Activated naive CD8-positive, alpha-beta T cell (primary cell): Measurements from ENCODE around the gene YRDC.
A peak's percentile ranks its signal among the peaks of the same experiment; 100 is the strongest.

ENCODE experiments used
- H3K27ac Mint-ChIP-seq: one replicate; pipeline ENCODE4 v1.8.0; 2021; ENCODE audit warnings: mixed read lengths
- H3K27me3 Mint-ChIP-seq: one replicate; pipeline ENCODE4 v1.8.0; 2021; ENCODE audit warnings: mixed read lengths
- H3K36me3 Mint-ChIP-seq: one replicate; pipeline ENCODE4 v1.8.0; 2021; ENCODE audit warnings: mixed read lengths
- H3K4me1 Mint-ChIP-seq: one replicate; pipeline ENCODE4 v1.8.0; 2021; ENCODE audit warnings: low read depth, mixed read lengths
- H3K4me3 Mint-ChIP-seq: one replicate; pipeline ENCODE4 v1.8.0; 2021; ENCODE audit warnings: mild to moderate bottlenecking, mixed read lengths
- H3K9me3 Mint-ChIP-seq: one replicate; pipeline ENCODE4 v1.8.0; 2021; ENCODE audit warnings: low read depth, mixed read lengths

Gene YRDC

GRCh38 chr1:37807555-37808368 lies at the start of gene YRDC, which contains the start of gene C1orf122:
Gene YRDC, minus strand, starts transcription at chr1:37808208. Its CDS starts 28 bp downstream, at chr1:37808180.
Gene C1orf122, plus strand, starts transcription at chr1:37807790. Its CDS starts 615 bp downstream, at chr1:37808405.
- H3K27me3 Mint-ChIP-seq: no peaks in the 10 kb centered on the region
- H3K4me3 Mint-ChIP-seq: peak within 1 kb of the TSS; percentile 93
- peak within 1 kb of the TSS; percentile 89 for H3K27ac Mint-ChIP-seq
- H3K4me1 Mint-ChIP-seq: peaks cover 40% of the 10 kb centered on the region
- H3K9me3 Mint-ChIP-seq: no peaks in the 10 kb centered on the region
- peaks cover 6% of the 10 kb centered on the region for H3K36me3 Mint-ChIP-seq

- Mint-ChIP-seq H3K27ac (no peak overlapping the region), H3K4me1 (peaks cover 50% of the 10 kb centered on the region), H3K36me3 (peaks cover 6% of the 10 kb centered on the region), H3K4me3 (no peak overlapping the region), H3K9me3 (no peaks in the 10 kb centered on the region), H3K27me3 (no peaks in the 10 kb centered on the region)
Measured at GRCh38 chr1:37854406-37854805, 46.4 kb upstream of the YRDC start.

GRCh38 chr1:37853157-37853556 lies 45.1 kb upstream of the YRDC start:
- no peaks in the 10 kb centered on the region for H3K27me3 Mint-ChIP-seq
- H3K9me3 Mint-ChIP-seq: no peaks in the 10 kb centered on the region
- peaks cover 56% of the 10 kb centered on the region for H3K4me1 Mint-ChIP-seq
- peak overlapping the region; percentile 1 for H3K27ac Mint-ChIP-seq
- peaks cover 11% of the 10 kb centered on the region for H3K36me3 Mint-ChIP-seq
- no peak overlapping the region for H3K4me3 Mint-ChIP-seq

GRCh38 chr1:37851782-37852210 lies 43.8 kb upstream of the YRDC start:
- H3K4me1 Mint-ChIP-seq: peaks cover 51% of the 10 kb centered on the region
- H3K4me3 Mint-ChIP-seq: no peak overlapping the region
- peaks cover 9% of the 10 kb centered on the region for H3K36me3 Mint-ChIP-seq

GRCh38 chr1:37851262-37851661 lies 43.3 kb upstream of the YRDC start:
- H3K4me1 Mint-ChIP-seq: peaks cover 54% of the 10 kb centered on the region
- H3K36me3 Mint-ChIP-seq: peaks cover 10% of the 10 kb centered on the region
- H3K27me3 Mint-ChIP-seq: no peaks in the 10 kb centered on the region
- H3K27ac Mint-ChIP-seq: no peak overlapping the region
- H3K9me3 Mint-ChIP-seq: no peaks in the 10 kb centered on the region
- H3K4me3 Mint-ChIP-seq: no peak overlapping the region

More at GRCh38 chr1:37851782-37852210, 43.8 kb upstream of the YRDC start:
- Mint-ChIP-seq H3K9me3 (no peaks in the 10 kb centered on the region), H3K27me3 (no peaks in the 10 kb centered on the region), H3K27ac (no peak overlapping the region)

- Mint-ChIP-seq H3K27me3 (no peaks in the 10 kb centered on the region), H3K27ac (no peak overlapping the region), H3K4me1 (peaks cover 58% of the 10 kb centered on the region), H3K9me3 (no peaks in the 10 kb centered on the region), H3K36me3 (peaks cover 10% of the 10 kb centered on the region), H3K4me3 (no peak overlapping the region)
Measured at GRCh38 chr1:37850352-37850955, 42.4 kb upstream of the YRDC start.

GRCh38 chr1:37849480-37849879 lies 41.5 kb upstream of the YRDC start:
- peaks cover 54% of the 10 kb centered on the region for H3K4me1 Mint-ChIP-seq
- H3K36me3 Mint-ChIP-seq: peaks cover 13% of the 10 kb centered on the region
- H3K4me3 Mint-ChIP-seq: no peak overlapping the region
- no peaks in the 10 kb centered on the region for H3K9me3 Mint-ChIP-seq
- H3K27me3 Mint-ChIP-seq: no peaks in the 10 kb centered on the region
- no peak overlapping the region for H3K27ac Mint-ChIP-seq

- Mint-ChIP-seq H3K27me3 (no peaks in the 10 kb centered on the region), H3K36me3 (peaks cover 10% of the 10 kb centered on the region), H3K27ac (peak overlapping the region; percentile 67), H3K4me1 (peaks cover 49% of the 10 kb centered on the region), H3K4me3 (peak overlapping the region; percentile 76), H3K9me3 (no peaks in the 10 kb centered on the region)
Measured at GRCh38 chr1:37846647-37847339, 38.8 kb upstream of the YRDC start.

GRCh38 chr1:37845786-37846185 lies 37.8 kb upstream of the YRDC start:
- no peaks in the 10 kb centered on the region for H3K9me3 Mint-ChIP-seq
- H3K4me1 Mint-ChIP-seq: peaks cover 49% of the 10 kb centered on the region
- no peak overlapping the region for H3K4me3 Mint-ChIP-seq
- peaks cover 10% of the 10 kb centered on the region for H3K36me3 Mint-ChIP-seq
- no peaks in the 10 kb centered on the region for H3K27me3 Mint-ChIP-seq
- H3K27ac Mint-ChIP-seq: no peak overlapping the region

- Mint-ChIP-seq H3K36me3 (peaks cover 12% of the 10 kb centered on the region), H3K4me3 (no peak overlapping the region), H3K9me3 (no peaks in the 10 kb centered on the region), H3K27ac (no peak overlapping the region), H3K27me3 (no peaks in the 10 kb centered on the region), H3K4me1 (peaks cover 49% of the 10 kb centered on the region)
Measured at GRCh38 chr1:37845049-37845646, 37.1 kb upstream of the YRDC start.

GRCh38 chr1:37844536-37844935 lies 36.5 kb upstream of the YRDC start:
- peaks cover 46% of the 10 kb centered on the region for H3K4me1 Mint-ChIP-seq

GRCh38 chr1:37841652-37842051 lies 33.6 kb upstream of the YRDC start:
- Mint-ChIP-seq H3K9me3 (no peaks in the 10 kb centered on the region), H3K4me1 (peaks cover 25% of the 10 kb centered on the region), H3K36me3 (peaks cover 8% of the 10 kb centered on the region), H3K27ac (no peak overlapping the region), H3K4me3 (no peak overlapping the region), H3K27me3 (no peaks in the 10 kb centered on the region)

More at GRCh38 chr1:37844536-37844935, 36.5 kb upstream of the YRDC start:
- Mint-ChIP-seq H3K27me3 (no peaks in the 10 kb centered on the region), H3K27ac (no peak overlapping the region), H3K9me3 (no peaks in the 10 kb centered on the region), H3K4me3 (no peak overlapping the region), H3K36me3 (peaks cover 12% of the 10 kb centered on the region)

- H3K27ac Mint-ChIP-seq: no peak overlapping the region
- no peaks in the 10 kb centered on the region for H3K9me3 Mint-ChIP-seq
- H3K4me1 Mint-ChIP-seq: peaks cover 15% of the 10 kb centered on the region
- no peak overlapping the region for H3K4me3 Mint-ChIP-seq
- H3K36me3 Mint-ChIP-seq: peaks cover 8% of the 10 kb centered on the region
- no peaks in the 10 kb centered on the region for H3K27me3 Mint-ChIP-seq
Measured at GRCh38 chr1:37840711-37841110, 32.7 kb upstream of the YRDC start.

- H3K27me3 Mint-ChIP-seq: no peaks in the 10 kb centered on the region
- no peak overlapping the region for H3K4me3 Mint-ChIP-seq
- H3K27ac Mint-ChIP-seq: no peak overlapping the region
- no peaks in the 10 kb centered on the region for H3K9me3 Mint-ChIP-seq
- peaks cover 10% of the 10 kb centered on the region for H3K4me1 Mint-ChIP-seq
- H3K36me3 Mint-ChIP-seq: peaks cover 5% of the 10 kb centered on the region
Measured at GRCh38 chr1:37839676-37840075, 31.7 kb upstream of the YRDC start.

GRCh38 chr1:37836788-37837187 lies 28.8 kb upstream of the YRDC start:
- Mint-ChIP-seq H3K9me3 (no peaks in the 10 kb centered on the region), H3K4me3 (no peak overlapping the region), H3K4me1 (no peaks in the 10 kb centered on the region), H3K36me3 (peaks cover 13% of the 10 kb centered on the region), H3K27me3 (no peaks in the 10 kb centered on the region), H3K27ac (no peak overlapping the region)
